IMR-90 (cell line): ENCODE measurements around the gene RASL10A. TPM values are rescaled to one million over a fixed set of nuclear protein-coding genes. Genes with fewer than 3 reads are reported as not detected.
A peak's percentile ranks its signal among the peaks of the same experiment; 100 is the strongest.

Experiments
- ATAC-seq: fragments of 200-7000 bp; cut with Tn5 transposase; 2 replicates; pipeline ENCODE4 v1.9.1; 2020; ENCODE audit warnings: low read depth, mild to moderate bottlenecking, moderate library complexity
- BruUV-seq: library from RNA; stranded (reverse); fragments of 400-500 nt; replicated peaks from 2 replicates; lab custom pipeline; 2021; lab: Mats Ljungman, UMichigan
- CTCF ChIA-PET: fragments of 300-600 bp; formaldehyde crosslinking; extraction: SDS; loops from one replicate; lab custom pipeline; 2021; ENCODE audit warnings: antibody characterized with exemption; lab: Yijun Ruan, JAX
- POLR2A ChIA-PET: fragments of 300-600 bp; sonication (Branson Sonifier 250); formaldehyde crosslinking; loops from one replicate; lab custom pipeline; 2022; ENCODE audit warnings: antibody characterized with exemption; ENCODE audit not compliant: unreplicated experiment; lab: Charles Lee
- DNase-seq: peaks from one replicate; pipeline ENCODE4 v3.0.0; 2013
- H2AFZ ChIP-seq: replicated peaks from 2 replicates; pipeline ENCODE3; 2013; ENCODE audit warnings: low read length, mild to moderate bottlenecking; ENCODE audit not compliant: poor library complexity
- H2AK5ac ChIP-seq: 2 replicates; pipeline ENCODE4 v1.6.1; 2013; ENCODE audit warnings: low read depth, low read length, inconsistent platforms
- H2AK9ac ChIP-seq: replicated peaks from 2 replicates; pipeline ENCODE3; 2013; ENCODE audit warnings: mild to moderate bottlenecking, low read depth, low read length, moderate library complexity; ENCODE audit not compliant: poor library complexity
- H2BK120ac ChIP-seq: 2 replicates; pipeline ENCODE4 v1.6.1; 2013; ENCODE audit warnings: low read depth, low read length, inconsistent platforms
- H2BK15ac ChIP-seq: 3 replicates; pipeline ENCODE4 v1.6.1; 2013; ENCODE audit warnings: low read depth, low read length, inconsistent platforms
- H2BK20ac ChIP-seq: 2 replicates; pipeline ENCODE4 v1.6.1; 2013; ENCODE audit warnings: low read depth, mild to moderate bottlenecking, inconsistent platforms, low read length, moderate library complexity
- H2BK5ac ChIP-seq: 2 replicates; pipeline ENCODE4 v1.6.1; 2013; ENCODE audit warnings: mild to moderate bottlenecking, low read depth, low read length, inconsistent platforms; ENCODE audit not compliant: poor library complexity, severe bottlenecking
- H3K14ac ChIP-seq: replicated peaks from 2 replicates; pipeline ENCODE4 v1.6.1; 2013; ENCODE audit warnings: low read depth, low read length, inconsistent platforms
- H3K18ac ChIP-seq: 2 replicates; pipeline ENCODE4 v1.6.1; 2013; ENCODE audit warnings: low read depth, low read length, control low read depth
- H3K23ac ChIP-seq: 2 replicates; pipeline ENCODE4 v1.6.1; 2013; ENCODE audit warnings: low read depth, low read length, inconsistent platforms
- H3K27ac ChIP-seq: 2 replicates; pipeline ENCODE4 v1.5.1; 2013; ENCODE audit warnings: mild to moderate bottlenecking, control low read depth, low read length; ENCODE audit not compliant: insufficient read depth
- H3K27me3 ChIP-seq: 2 replicates; pipeline ENCODE4 v1.6.1; 2013; ENCODE audit warnings: low read length; ENCODE audit not compliant: control insufficient read depth, insufficient read depth
- H3K36me3 ChIP-seq: 2 replicates; pipeline ENCODE4 v1.6.1; 2013; ENCODE audit warnings: low read length, mixed read lengths; ENCODE audit not compliant: control insufficient read depth, insufficient read depth
- H3K4ac ChIP-seq: 2 replicates; pipeline ENCODE4 v1.6.1; 2013; ENCODE audit warnings: low read depth, low read length, inconsistent platforms
- H3K4me1 ChIP-seq: 2 replicates; pipeline ENCODE4 v1.6.1; 2013; ENCODE audit warnings: low read length, mixed read lengths; ENCODE audit not compliant: control insufficient read depth, insufficient read depth
- H3K4me2 ChIP-seq: 2 replicates; pipeline ENCODE4 v1.6.1; 2013; ENCODE audit warnings: low read depth, mild to moderate bottlenecking, control low read depth, low read length, moderate library complexity
- H3K4me3 ChIP-seq: 2 replicates; pipeline ENCODE4 v1.5.1; 2013; ENCODE audit warnings: low read depth, mild to moderate bottlenecking, control low read depth, low read length, moderate library complexity; ENCODE audit not compliant: insufficient read depth
- H3K56ac ChIP-seq: 2 replicates; pipeline ENCODE4 v1.6.1; 2013; ENCODE audit warnings: low read length, inconsistent platforms; ENCODE audit not compliant: insufficient read depth; ENCODE audit errors: extremely low read depth
- H3K79me1 ChIP-seq, 2 experiments: 2 replicates each; pipeline ENCODE4 v1.6.1; 2013; ENCODE audit warnings: low read length in 2 of 2, inconsistent platforms in 1 of 2, low read depth in 1 of 2
- H3K9ac ChIP-seq: 2 replicates; pipeline ENCODE4 v1.6.1; 2013; ENCODE audit warnings: low read depth, low read length, control low read depth
- H3K9me1 ChIP-seq: 2 replicates; pipeline ENCODE4 v1.6.1; 2013; ENCODE audit warnings: low read length, inconsistent platforms; ENCODE audit not compliant: insufficient read depth
- H3K9me3 ChIP-seq: 2 replicates; pipeline ENCODE4 v1.6.1; 2013; ENCODE audit warnings: low read length; ENCODE audit not compliant: control insufficient read depth, insufficient read depth
- H4K20me1 ChIP-seq: 2 replicates; pipeline ENCODE4 v1.6.1; 2013; ENCODE audit warnings: low read length, inconsistent platforms; ENCODE audit not compliant: insufficient read depth
- H4K5ac ChIP-seq: 2 replicates; pipeline ENCODE4 v1.6.1; 2013; ENCODE audit warnings: mild to moderate bottlenecking, low read depth, low read length, control low read depth
- H4K8ac ChIP-seq, 2 experiments: 2 replicates each; pipeline ENCODE4 v1.6.1; 2013; ENCODE audit warnings: low read depth in 2 of 2, low read length in 2 of 2, control low read depth in 1 of 2, inconsistent platforms in 1 of 2
- H4K91ac ChIP-seq: 2 replicates; pipeline ENCODE4 v1.6.1; 2013; ENCODE audit warnings: low read depth, low read length, inconsistent platforms; ENCODE audit not compliant: insufficient read depth
- BHLHE40 ChIP-seq: fragments of 150-350 bp; IDR thresholded peaks from 2 replicates; pipeline ENCODE4 v1.6.1; 2016; ENCODE audit warnings: mild to moderate bottlenecking, low read depth, low read length
- CEBPB ChIP-seq: IDR thresholded peaks from 2 replicates; pipeline ENCODE4 v1.6.1; 2012; ENCODE audit warnings: low read depth, low read length, improper control_type of control experiment
- CHD1 ChIP-seq: IDR thresholded peaks from 2 replicates; pipeline ENCODE4 v1.6.1; 2012; ENCODE audit warnings: low read depth, low read length, improper control_type of control experiment
- FOS ChIP-seq: fragments of 150-350 bp; IDR thresholded peaks from 2 replicates; pipeline ENCODE4 v1.6.1; 2016; ENCODE audit warnings: low read depth, low read length
- MAFK ChIP-seq: IDR thresholded peaks from 2 replicates; pipeline ENCODE4 v1.6.1; 2012; ENCODE audit warnings: low read depth, low read length, improper control_type of control experiment
- MAZ ChIP-seq: IDR thresholded peaks from 2 replicates; pipeline ENCODE4 v1.6.1; 2012; ENCODE audit warnings: low read depth, mild to moderate bottlenecking, low read length, improper control_type of control experiment, moderate library complexity, borderline replicate concordance
- MXI1 ChIP-seq: IDR thresholded peaks from 2 replicates; pipeline ENCODE4 v1.6.1; 2012; ENCODE audit warnings: low read depth, mild to moderate bottlenecking, low read length, moderate library complexity, borderline replicate concordance
- NFE2L2 ChIP-seq: fragments of 150-350 bp; IDR thresholded peaks from 2 replicates; pipeline ENCODE4 v1.6.1; 2016; ENCODE audit warnings: low read depth, mild to moderate bottlenecking, low read length
- POLR2A ChIP-seq: IDR thresholded peaks from 2 replicates; pipeline ENCODE4 v1.6.1; 2012; ENCODE audit warnings: mild to moderate bottlenecking, low read depth, low read length
- RCOR1 ChIP-seq: IDR thresholded peaks from 2 replicates; pipeline ENCODE4 v1.6.1; 2012; ENCODE audit warnings: mild to moderate bottlenecking, low read length, improper control_type of control experiment; ENCODE audit not compliant: insufficient replicate concordance
- RFX5 ChIP-seq: IDR thresholded peaks from 2 replicates; pipeline ENCODE4 v1.8.0; 2012; ENCODE audit warnings: low read depth, mild to moderate bottlenecking, low read length, moderate library complexity
- SMC3 ChIP-seq: fragments of 150-350 bp; IDR thresholded peaks from 2 replicates; pipeline ENCODE4 v1.6.1; 2016; ENCODE audit warnings: low read depth, mild to moderate bottlenecking, antibody characterized with exemption, low read length, moderate library complexity
- USF2 ChIP-seq: fragments of 150-350 bp; IDR thresholded peaks from 2 replicates; pipeline ENCODE4 v1.6.1; 2017; ENCODE audit warnings: mild to moderate bottlenecking, antibody characterized with exemption, low read length, low read depth
- WGBS, 2 experiments: methylation state at CpG; one replicate each; pipeline versions ENCODE4 v1.1.5 to v1.1.7; 2013; ENCODE audit warnings: missing lambda C conversion rate in 2 of 2; ENCODE audit not compliant: insufficient read length in 1 of 2; ENCODE audit errors: extremely low coverage in 2 of 2; 5-methylcytosine and 5-hydroxymethylcytosine counted together
- dilution Hi-C: fragments of 300-500 bp; cut with HindIII; formaldehyde crosslinking; loops from one replicate; pipeline ENCODE4 v1.14.3; 2018; ENCODE audit warnings: low sequenced_read_pairs; ENCODE audit not compliant: unreplicated experiment
- in situ Hi-C: fragments of 300-500 bp; cut with MboI; formaldehyde crosslinking; loops from 3 replicates; pipeline ENCODE4 v1.14.3; 2019; ENCODE audit warnings: low sequenced_read_pairs, inconsistent platforms, mixed read lengths
- intact Hi-C: fragments of 100-400 bp; cut with micrococcal nuclease; formaldehyde crosslinking; loops from 2 replicates; pipeline ENCODE4 v1.10.0; 2022
- polyA plus RNA-seq, 3 experiments: library from polyadenylated mRNA; depleted of rRNA; stranded (reverse); fragments of >200 nt; gene quantifications; 2 replicates each; pipeline ENCODE4 v1.2.3, GENCODE V29; 2012; ENCODE audit warnings: low replicate concordance in 1 of 3
- total RNA-seq: library from RNA; depleted of rRNA; stranded (reverse); fragments of >200 nt; gene quantifications from 2 replicates; pipeline ENCODE4 v1.2.3, GENCODE V29; 2012

The RASL10A gene
- total and polyA plus RNA-seq, 2 of the 4 experiments (the other 2 are of a cell fraction): 0.26 TPM; not detected in 1

- Histone ChIP-seq H3K27me3 (no peaks in the 10 kb centered on the region), H3K56ac (peak overlapping the region; percentile 100), H2AK5ac (peak overlapping the region; percentile 88), H2AK9ac (peak overlapping the region; percentile 100), H4K91ac (peak overlapping the region; percentile 79), H3K9me1 (peaks cover 16% of the 10 kb centered on the region), H3K9me3 (no peaks in the 10 kb centered on the region), H4K8ac (peak overlapping the region; percentile 74 to 93), H4K20me1 (peaks cover 52% of the 10 kb centered on the region), H2BK5ac (peak overlapping the region; percentile 92), H3K23ac (peak overlapping the region; percentile 96), H3K4me3 (peak overlapping the region; percentile 75), H3K18ac (peak overlapping the region; percentile 67; the same call in 1 of the 2 replicates), H3K14ac (peak overlapping the region; percentile 97), H3K4ac (peak overlapping the region; percentile 95), H2BK20ac (no peak overlapping the region), H3K79me1 (peaks cover 15 to 53% of the 10 kb centered on the region in 2 experiments; a peak in 3 of 4 replicates), H2AFZ (peak overlapping the region; percentile 100), H2BK120ac (peak overlapping the region; percentile 62), H3K9ac (peak overlapping the region; percentile 99), H2BK15ac (no peak overlapping the region), H3K27ac (peak overlapping the region; percentile 98), H3K36me3 (peaks cover 22% of the 10 kb centered on the region), H4K5ac (peak overlapping the region; percentile 47; the same call in 1 of the 2 replicates), H3K4me1 (peaks cover 17% of the 10 kb centered on the region), H3K4me2 (peak overlapping the region; percentile 92)
- no peak; the same call in none of the 2 replicates for TF ChIP-seq POLR2A
- no peak for TF ChIP-seq SMC3
- peak; percentile 41; the same call in 1 of the 2 replicates for TF ChIP-seq MXI1
- TF ChIP-seq MAFK: no peak
- TF ChIP-seq RFX5: no peak
- no peak for TF ChIP-seq NFE2L2
- TF ChIP-seq CHD1: no peak
- TF ChIP-seq FOS: no peak
- no peak for TF ChIP-seq RCOR1
- no peak for TF ChIP-seq CEBPB
- peak; percentile 19; the same call in 1 of the 2 replicates for TF ChIP-seq MAZ
- no peak for TF ChIP-seq BHLHE40
- peak; percentile 62 for TF ChIP-seq USF2
- intact Hi-C loops (no loop called here), dilution Hi-C loops (no loop called here), in situ Hi-C loops (no loop called here)
- DNase-seq: peak; percentile 67
- peak; percentile 49 for ATAC-seq
- POLR2A ChIA-PET: no interaction called here
- CTCF ChIA-PET: no interaction called here
- BruUV-seq: no TSS peak
- WGBS, 2 experiments: 1% methylated on average over 23 of the region's 51 CpGs; no CpG with 5 or more reads in 1 of the 2 experiments
These were observed 46.8 kb downstream of the RASL10A start for GRCh38 chr22:29268511-29269229.
